DMS53 treated with DMSO at 0.1 percent for 48 hours (cell line): ENCODE measurements around the gene ALK.

Source experiments
- DNase-seq: peaks from one replicate; lab custom pipeline; 2025; ENCODE audit not compliant: unreplicated experiment; lab: John Stamatoyannopoulos, UW

Gene ALK

GRCh38 chr2:29509397-29509796 lies 412.0 kb downstream of the ALK start:
- DNase-seq, result no peak

- no peak for DNase-seq
These were observed 416.6 kb downstream of the ALK start for GRCh38 chr2:29504746-29505145.

- DNase-seq, result no peak
These were observed 418.9 kb downstream of the ALK start for GRCh38 chr2:29502460-29502911.

GRCh38 chr2:29497375-29497774 lies 424.0 kb downstream of the ALK start:
- no peak for DNase-seq

- DNase-seq, result no peak
These were observed 425.2 kb downstream of the ALK start for GRCh38 chr2:29496198-29496597.

GRCh38 chr2:29495536-29496060 lies 425.8 kb downstream of the ALK start:
- DNase-seq, result no peak

GRCh38 chr2:29495068-29495467 lies 426.3 kb downstream of the ALK start:
- DNase-seq, result no peak

- DNase-seq, result no peak
These were observed 428.7 kb downstream of the ALK start for GRCh38 chr2:29492701-29493100.

- DNase-seq, result no peak
These were observed 431.3 kb downstream of the ALK start for GRCh38 chr2:29490045-29490444.

- DNase-seq, result no peak
These were observed 431.8 kb downstream of the ALK start for GRCh38 chr2:29489568-29489967.

- no peak for DNase-seq
These were observed 433.3 kb downstream of the ALK start for GRCh38 chr2:29487967-29488555.

- no peak for DNase-seq
These were observed 435.8 kb downstream of the ALK start for GRCh38 chr2:29485631-29486030.

- DNase-seq, result no peak
These were observed 436.3 kb downstream of the ALK start for GRCh38 chr2:29485117-29485516.

GRCh38 chr2:29482867-29483266 lies 438.5 kb downstream of the ALK start:
- DNase-seq, result no peak

- no peak for DNase-seq
These were observed 439.0 kb downstream of the ALK start for GRCh38 chr2:29482348-29482747.

- DNase-seq, result no peak
These were observed 440.1 kb downstream of the ALK start for GRCh38 chr2:29481313-29481712.

GRCh38 chr2:29480426-29480825 lies 441.0 kb downstream of the ALK start:
- no peak for DNase-seq

GRCh38 chr2:29479401-29479800 lies 442.0 kb downstream of the ALK start:
- no peak for DNase-seq

- no peak for DNase-seq
These were observed 442.7 kb downstream of the ALK start for GRCh38 chr2:29478641-29479040.

GRCh38 chr2:29477186-29477585 lies 444.2 kb downstream of the ALK start:
- no peak for DNase-seq

GRCh38 chr2:29475499-29475898 lies 445.9 kb downstream of the ALK start:
- no peak for DNase-seq

GRCh38 chr2:29469961-29470360 lies 451.4 kb downstream of the ALK start:
- DNase-seq, result no peak

GRCh38 chr2:29469516-29469915 lies 451.9 kb downstream of the ALK start:
- no peak for DNase-seq
